CD4-positive, alpha-beta T cell treated with Interleukin-17A for 1 hour (primary cell): ENCODE measurements around the gene PCDHGC5.

ENCODE experiments used
- DNase-seq: peaks from one replicate; pipeline ENCODE4 v3.0.0-alpha.2; 2020

PCDHGC5 gene

DNA sequence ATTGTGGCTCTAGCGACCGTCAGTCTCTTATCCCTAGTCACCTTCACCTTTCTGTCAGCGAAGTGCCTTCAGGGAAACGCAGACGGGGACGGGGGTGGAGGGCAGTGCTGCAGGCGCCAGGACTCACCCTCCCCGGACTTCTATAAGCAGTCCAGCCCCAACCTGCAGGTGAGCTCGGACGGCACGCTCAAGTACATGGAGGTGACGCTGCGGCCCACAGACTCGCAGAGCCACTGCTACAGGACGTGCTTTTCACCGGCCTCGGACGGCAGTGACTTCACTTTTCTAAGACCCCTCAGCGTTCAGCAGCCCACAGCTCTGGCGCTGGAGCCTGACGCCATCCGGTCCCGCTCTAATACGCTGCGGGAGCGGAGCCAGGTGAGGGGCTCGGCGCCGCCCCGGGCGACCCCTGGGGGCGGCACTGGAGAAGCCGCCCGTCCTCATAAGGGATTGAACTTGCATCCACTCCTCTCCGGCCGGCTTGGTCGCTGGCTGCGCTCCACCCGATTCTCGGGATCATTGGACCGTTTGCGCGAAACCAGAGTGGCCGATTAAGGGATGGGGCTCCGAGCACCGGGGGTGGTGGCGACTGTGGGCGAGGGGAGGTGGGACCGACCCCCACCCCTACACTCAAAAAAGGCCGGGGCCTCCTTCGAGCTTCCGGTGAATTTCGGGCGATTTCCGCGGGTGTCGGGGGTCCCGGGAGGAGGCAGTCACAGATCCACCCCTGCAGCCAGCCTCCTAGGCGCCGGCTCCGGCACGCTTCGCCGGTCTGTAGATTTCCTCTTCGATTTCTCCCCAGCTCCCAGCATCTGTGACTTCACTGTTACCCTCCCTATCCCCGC lies 2.7 kb downstream of the PCDHGC5 start:
- DNase-seq: no peak

DNA sequence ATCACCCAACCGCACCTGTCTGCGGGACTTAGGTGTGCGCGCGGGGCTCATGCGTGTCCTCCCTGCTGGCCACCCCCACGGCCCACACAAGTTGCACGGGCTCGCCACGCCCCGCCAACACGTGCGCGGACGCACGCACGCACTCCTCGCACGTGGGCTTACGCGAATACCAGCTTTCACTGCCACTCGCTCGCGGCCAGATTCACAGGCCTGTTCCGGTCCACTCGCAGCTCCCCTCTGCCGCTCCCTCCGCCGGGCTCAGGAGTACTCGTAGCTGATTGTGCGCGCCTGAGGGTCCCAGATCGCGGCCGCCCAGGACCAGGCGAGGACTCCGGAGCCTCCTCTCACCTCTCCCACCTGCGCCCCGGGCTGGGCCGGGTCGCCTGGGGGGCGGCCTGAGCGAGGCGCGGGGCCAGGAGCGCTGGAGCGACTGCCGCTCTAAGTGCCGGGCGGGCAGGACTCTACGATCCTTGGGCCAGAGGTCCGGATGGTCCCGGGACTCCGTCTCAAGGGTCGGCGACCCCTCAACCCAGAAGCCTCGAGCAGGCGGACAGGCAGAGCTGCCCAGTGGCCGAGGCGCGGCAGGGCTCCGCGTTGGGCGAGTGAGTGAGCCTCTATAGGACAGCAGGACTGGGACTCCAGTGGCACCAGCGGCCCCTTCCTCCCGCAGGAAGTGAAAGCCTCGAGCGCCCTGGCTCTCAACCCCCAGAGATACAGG lies 3.4 kb downstream of the PCDHGC5 start:
- no peak for DNase-seq

DNA sequence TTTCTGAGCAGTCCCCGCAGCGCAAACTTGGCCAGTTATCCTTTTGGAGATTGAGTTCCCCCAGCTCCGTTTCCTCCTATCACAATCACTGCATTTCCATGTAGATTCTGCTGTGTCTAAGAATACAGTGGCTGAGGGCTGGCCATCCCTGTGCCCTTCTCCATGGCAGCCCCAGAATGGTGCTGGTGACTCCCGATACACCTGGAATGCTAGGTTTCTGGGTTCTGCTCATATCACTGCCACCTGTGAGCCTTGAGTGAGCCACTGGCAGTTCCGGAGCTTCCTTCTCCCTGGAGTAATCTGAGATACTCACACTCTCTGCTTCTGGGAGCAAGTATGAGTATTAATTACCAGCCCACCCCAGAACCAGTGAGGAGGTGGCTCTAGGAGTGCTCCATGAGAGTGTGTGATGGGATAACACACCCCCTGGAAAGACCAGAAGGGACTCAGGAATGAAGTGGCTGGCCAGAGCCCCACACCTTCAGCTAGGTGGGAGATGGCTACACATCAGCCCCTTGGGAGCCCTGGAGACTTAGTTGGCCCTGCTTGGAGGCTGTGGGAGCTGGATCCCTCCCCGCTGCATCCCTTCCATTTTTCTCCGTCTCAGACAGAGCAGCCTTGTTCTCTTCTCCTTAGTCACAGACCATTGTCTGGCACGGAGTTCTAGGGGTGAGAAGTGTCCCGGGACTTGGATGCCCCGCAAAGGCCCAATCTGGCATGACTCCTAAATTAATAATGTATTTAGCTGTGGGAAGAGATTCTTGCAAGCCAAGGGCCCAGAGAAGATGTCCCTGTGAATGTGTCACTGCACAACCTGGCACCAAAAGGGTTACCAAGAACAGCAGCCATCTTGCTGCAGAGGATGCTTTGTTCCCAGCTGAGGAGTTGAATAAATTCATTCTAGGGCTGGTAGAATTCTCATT lies 4.9 kb downstream of the PCDHGC5 start:
- no peak for DNase-seq

DNA sequence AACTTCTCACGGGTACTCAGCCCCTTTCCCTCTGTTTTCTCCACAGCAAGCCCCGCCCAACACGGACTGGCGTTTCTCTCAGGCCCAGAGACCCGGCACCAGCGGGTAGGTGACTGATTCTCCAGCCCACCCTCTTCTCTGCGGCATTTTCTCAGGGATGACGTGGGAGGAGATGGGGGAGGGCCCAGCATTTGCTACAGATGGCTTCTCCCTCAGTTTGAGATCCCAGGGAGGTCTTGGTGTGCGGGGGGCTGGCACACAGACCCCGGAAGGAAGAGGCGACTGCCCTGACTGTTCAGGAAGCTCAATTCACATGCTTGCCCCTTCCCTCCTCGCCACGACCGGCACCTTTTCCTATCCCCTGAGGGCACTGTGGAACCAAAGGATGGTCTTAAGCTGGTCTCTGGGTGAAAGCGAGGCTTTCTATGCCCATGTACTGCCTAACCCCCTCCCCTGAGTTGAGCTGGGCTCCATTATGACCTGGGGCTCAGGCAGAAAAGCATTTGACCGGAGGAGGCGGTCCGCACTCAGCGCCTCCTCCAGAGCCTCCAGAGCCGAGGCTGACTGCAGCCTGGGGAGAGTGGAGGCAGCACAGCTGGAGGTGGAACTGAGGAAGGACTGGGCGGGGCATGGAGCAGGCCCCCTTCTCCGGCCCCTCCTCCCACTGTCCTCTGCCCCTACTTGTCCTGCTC lies 6.0 kb downstream of the PCDHGC5 start:
- DNase-seq: no peak

DNA sequence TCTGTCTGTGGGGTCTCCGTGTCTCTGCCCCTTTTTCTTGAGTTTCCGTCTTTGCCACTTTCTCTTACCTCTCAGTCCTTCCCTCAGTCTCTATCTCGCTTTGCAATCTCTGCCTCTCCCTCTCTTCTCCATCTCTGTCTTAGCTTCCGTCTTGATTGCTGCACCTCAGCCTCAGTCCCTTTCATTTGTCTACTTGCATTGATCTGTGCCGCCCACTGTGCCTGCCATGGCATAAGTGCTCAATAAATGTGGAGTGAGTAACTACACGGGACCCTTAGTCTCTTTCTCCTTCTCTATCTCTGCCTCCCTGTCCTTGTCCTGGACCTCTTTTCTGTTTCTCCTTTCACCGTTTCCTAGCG lies 6.6 kb downstream of the PCDHGC5 start:
- DNase-seq: no peak

DNA sequence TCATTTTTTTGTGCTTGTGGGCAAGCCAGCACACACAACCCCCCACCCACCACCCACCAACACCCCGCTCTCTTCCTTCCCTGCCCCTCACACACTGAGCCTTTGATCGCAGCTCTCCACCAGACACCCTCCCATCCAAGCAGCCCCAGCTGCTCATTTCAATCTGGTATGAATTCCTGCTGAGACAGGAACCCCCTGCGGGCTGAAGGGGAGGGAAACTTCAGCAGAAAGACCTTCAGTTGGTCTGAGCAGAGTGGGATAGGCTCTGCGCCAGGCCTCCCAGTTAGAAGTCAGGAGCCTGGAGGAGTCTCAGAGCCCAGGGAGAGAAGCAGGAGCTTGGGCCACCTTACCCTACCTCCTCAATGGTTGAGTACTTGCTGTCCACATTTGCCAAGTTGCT lies 7.2 kb downstream of the PCDHGC5 start:
- no peak for DNase-seq

DNA sequence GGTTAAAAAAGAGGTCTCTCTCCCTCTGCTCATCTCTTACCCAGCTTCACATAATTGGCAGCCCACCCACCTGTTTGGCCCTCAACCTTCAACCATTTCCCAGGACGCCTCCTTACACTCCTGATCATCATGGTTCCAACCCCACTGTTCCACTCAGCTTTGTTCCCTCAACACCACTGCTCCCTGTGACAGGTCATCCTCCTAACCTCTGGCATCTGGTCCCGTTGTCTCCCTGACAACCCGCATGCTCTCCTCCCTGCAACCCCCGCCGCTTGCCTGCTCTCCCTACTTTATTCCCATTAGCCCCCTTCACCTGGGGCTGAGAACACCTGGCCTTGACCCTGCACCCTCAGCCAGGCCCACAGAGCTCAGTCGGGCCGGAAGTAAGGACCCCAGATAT lies 12.9 kb downstream of the PCDHGC5 start:
- DNase-seq: no peak

DNA sequence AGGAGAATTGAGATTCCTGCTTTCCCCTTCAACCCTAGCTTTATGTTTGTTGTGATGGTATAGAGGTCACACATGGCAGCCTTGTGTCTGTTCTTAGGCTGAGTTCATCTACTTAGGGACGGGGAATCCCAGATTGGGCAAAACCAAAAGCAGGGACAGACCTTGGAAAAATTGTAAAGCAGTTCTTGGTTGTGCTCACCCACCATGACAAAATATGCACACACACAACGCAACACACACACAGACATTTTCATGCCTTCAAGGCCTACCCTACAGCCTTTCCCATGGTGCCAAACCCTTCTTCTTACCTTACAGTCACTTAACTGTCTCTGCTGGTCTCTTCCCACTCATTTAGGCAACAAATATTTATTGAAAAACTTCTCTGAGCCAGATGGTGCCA lies 14.8 kb downstream of the PCDHGC5 start:
- DNase-seq: no peak

DNA sequence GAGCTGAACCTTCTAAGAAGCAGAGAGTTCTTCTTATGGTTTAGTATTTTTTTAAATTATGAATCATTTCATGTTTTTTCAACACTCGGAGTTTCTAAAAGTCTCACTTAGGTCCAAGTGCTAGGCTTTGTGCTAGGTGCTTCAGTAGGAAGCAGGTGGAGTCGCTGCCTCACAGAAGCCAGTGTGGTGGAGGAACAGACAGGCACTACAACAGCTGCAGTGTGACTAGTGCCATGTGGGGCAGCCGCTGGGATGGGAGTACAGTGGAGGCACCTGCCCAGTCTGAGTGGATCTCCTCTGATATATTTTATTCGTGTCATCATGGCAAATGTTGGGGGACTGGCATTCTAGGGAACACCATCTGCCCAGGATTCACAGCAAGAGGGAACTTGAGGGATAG lies 15.3 kb downstream of the PCDHGC5 start:
- DNase-seq: no peak

DNA sequence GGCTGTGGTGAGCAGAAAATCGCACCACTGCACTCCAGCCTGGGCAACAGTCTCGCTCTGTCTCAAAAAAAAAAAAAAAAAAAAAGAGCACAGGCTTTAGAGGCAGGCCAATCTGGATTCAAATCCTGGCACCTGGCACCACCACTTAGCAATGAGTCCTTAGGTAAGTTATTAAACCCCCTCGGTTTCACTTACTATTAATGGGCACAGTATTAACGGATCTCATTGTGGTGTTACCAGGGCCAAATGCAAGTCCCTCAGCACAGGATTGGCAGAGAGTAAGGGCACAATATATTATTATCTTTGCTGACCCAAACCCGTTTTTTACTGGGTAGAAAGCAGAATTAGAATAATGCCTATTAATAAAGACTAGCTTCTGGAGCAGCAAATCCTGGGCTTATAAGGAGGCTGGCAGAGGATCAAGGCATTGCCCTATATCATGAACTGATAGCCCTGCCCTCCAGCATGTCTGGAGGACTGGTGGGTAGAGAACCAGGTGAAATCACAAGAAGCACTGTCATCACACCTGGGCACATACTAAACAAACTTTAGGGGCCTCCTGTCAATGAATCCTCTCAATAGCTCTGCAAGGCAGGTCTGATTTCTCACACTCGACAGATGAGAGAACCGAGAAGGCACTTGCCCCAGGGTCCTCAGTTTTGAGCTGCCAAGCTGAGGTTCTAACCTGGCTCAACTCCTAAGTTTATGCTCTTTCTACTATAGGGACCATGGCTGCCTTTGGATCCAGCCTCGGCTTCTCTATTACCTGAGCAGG lies 17.7 kb downstream of the PCDHGC5 start:
- no peak for DNase-seq

DNA sequence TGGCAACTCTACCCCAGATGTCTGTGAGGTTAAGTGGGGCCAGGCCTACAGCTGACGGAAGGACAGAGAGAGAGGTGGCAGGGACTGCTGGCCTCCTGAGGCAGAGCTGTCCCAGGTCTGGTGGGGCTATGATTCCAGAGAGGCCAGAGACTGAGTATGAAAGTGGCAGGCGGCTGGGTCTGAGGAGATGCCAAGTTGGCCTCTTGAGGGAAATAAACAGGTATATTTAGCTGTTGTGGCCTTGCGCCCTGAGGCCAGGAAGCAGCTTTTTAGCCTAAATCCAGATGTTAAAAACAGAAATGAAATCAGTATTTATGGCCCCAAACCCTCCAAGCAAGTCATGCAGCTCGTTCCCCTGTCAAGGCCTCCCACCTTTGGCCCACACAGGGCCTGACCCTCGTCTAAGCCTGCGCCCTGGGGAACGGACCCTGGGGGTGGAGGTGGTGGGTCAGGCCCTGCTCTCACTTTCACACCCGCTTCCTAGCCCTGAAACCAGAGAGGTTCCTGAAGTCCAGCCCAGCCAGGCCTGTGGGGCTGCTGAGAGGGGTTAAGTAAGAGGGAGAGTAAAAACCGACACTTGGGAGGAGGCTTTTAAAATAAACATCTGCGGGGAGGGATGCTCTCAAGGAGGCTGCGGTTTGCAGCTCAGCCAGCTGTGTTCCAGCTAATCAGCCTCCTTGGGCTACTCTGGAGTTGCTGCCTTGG lies 18.7 kb downstream of the PCDHGC5 start:
- no peak for DNase-seq

DNA sequence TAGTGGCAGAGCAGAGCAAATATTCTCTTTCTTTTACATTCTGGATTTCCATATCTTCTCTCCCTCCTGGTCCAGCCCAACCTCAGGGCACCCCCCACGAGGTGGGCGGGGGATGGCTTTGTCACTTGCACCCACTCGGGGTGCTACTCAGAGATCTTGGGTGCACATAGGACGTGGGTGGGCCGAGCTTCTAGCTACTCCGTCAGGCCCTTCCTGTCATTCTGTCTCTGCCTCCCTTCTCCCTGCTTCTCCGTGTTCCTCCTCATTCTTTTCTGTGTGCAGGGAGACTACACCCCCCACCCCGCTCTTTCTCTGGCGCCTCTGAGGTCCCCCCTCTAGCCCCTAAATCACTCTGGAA lies 19.5 kb downstream of the PCDHGC5 start:
- no peak for DNase-seq

DNA sequence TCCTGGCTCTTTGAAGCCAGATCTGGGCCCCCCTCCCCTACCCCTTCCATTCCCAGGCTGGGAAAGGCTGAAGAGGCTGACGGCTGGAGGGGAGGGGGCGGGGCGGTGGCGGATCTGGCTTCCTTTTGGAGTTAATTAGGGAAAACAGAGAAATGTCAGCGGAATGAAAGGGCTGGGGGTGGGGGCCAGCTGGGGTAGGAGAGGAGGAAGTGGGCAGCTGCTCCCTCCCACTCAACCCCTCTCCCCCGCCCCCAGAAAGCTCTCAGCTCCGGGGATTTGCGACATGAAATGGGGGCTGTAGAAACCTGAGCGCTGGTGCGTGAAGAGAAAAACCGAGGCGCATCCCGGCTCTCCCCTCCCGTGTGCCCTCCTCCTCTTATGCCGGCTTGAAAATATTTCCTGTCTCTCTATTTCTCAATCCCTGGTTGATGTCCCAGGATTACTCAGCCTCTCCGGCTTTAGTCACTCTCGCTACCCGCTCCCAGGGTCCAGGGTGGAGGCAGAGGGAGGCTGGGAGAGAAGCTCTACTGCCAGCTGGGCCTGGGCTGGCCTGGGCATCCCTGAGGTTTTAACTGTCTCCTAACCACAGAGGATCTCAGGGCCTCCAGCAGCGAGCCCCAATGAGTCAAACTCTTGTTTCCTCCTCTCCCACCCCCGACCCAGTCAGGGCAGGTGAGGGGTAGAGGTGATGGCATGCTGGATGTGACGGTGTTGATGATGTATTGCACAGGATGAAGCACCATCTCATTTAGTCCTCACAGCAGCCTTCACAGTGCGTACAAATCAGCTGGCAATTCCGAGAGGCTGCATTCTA lies 20.1 kb downstream of the PCDHGC5 start:
- no peak for DNase-seq

DNA sequence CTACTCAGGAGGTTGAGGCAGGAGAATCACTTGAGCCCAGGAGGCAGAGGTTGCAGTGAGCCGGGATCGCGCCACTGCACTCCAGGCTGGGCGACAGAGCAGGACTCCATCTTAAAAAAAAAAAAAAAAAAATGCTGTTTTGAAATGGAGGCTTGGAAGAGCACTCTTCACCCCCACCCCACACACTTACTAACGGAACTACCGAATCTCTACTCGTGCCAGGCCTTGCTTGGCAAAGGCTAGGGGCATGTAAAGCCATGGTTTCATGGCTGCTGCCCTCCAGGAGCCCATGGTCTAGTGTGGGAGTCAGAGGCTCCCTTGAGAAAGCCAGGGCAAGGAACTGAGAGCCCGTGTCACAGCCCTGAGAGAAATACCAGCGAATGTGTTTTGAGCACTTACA lies 21.3 kb downstream of the PCDHGC5 start:
- no peak for DNase-seq

DNA sequence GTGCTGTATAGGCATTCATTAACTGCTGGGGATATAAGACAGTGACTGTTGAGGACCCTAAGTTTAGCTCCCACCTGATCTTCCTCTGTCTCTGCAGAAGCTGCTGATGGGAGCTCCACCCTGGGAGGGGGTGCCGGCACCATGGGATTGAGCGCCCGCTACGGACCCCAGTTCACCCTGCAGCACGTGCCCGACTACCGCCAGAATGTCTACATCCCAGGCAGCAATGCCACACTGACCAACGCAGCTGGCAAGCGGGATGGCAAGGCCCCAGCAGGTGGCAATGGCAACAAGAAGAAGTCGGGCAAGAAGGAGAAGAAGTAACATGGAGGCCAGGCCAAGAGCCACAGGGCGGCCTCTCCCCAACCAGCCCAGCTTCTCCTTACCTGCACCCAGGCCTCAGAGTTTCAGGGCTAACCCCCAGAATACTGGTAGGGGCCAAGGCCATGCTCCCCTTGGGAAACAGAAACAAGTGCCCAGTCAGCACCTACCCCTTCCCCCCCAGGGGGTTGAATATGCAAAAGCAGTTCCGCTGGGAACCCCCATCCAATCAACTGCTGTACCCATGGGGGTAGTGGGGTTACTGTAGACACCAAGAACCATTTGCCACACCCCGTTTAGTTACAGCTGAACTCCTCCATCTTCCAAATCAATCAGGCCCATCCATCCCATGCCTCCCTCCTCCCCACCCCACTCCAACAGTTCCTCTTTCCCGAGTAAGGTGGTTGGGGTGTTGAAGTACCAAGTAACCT lies 22.1 kb downstream of the PCDHGC5 start:
- DNase-seq: no peak

DNA sequence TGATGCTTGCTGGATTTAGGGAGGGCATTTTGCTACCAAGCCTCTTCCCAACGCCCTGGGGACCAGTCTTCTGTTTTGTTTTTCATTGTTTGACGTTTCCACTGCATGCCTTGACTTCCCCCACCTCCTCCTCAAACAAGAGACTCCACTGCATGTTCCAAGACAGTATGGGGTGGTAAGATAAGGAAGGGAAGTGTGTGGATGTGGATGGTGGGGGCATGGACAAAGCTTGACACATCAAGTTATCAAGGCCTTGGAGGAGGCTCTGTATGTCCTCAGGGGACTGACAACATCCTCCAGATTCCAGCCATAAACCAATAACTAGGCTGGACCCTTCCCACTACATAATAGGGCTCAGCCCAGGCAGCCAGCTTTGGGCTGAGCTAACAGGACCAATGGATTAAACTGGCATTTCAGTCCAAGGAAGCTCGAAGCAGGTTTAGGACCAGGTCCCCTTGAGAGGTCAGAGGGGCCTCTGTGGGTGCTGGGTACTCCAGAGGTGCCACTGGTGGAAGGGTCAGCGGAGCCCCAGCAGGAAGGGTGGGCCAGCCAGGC lies 23.0 kb downstream of the PCDHGC5 start:
- no peak for DNase-seq

DNA sequence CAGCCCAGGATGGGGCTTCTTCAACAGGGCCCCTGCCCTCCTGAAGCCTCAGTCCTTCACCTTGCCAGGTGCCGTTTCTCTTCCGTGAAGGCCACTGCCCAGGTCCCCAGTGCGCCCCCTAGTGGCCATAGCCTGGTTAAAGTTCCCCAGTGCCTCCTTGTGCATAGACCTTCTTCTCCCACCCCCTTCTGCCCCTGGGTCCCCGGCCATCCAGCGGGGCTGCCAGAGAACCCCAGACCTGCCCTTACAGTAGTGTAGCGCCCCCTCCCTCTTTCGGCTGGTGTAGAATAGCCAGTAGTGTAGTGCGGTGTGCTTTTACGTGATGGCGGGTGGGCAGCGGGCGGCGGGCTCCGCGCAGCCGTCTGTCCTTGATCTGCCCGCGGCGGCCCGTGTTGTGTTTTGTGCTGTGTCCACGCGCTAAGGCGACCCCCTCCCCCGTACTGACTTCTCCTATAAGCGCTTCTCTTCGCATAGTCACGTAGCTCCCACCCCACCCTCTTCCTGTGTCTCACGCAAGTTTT lies 23.6 kb downstream of the PCDHGC5 start:
- DNase-seq: peak; percentile 84

DNA sequence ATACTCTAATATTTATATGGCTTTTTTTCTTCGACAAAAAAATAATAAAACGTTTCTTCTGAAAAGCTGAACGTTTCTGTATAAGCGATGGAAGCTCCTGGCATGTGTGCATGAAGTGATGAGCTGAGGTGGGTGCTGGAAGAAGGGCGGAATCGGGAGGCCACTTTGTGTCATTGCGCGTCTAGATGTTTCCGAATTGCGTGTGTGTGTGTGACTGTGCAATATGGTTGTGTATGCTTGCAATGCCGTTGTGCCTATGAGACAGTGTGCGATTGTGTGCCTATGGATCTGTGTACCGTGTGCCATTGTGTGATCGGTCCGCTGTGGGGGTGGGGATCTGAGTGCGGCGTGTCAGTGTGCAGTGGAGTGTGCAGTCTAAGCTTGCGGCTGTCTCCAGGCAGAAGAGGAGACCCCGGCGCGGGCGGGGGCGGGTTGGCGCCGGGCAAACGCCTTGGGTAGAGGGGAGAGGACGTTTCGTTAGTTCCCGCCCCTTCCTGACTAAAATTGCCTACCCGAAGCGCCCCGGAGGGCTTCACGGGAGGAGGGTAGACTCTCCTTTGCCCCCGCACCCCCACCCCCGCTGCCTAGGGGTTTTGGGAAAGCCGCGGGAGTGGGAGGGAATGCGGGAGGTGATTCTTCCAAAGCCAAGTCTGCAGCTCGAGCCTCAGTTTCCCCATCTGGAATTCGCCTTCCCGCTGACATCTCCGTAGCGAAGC lies 24.2 kb downstream of the PCDHGC5 start:
- peak; percentile 25 for DNase-seq
